Cerebellar cortex (tissue), 1 donor: ENCODE results near the gene LZTS3.
"Not testable (repeated sequence)": the region's sequence is repeated elsewhere in the genome, so short reads cannot be mapped to it uniquely, and the experiment has no call there.

Experiments used
- DNase-seq: peaks from one replicate; pipeline ENCODE4 v3.0.0-alpha.2; 2015; ENCODE audit warnings: low spot score

LZTS3 gene

GRCh38 chr20:3172933-3173609 is at the start of gene LZTS3:
TSS of gene LZTS3 (minus strand) at chr20:3173549. CDS start at chr20:3167163, 6,386 bp downstream.
- peak; percentile 69 for DNase-seq

- DNase-seq, result no peak
Measured at GRCh38 chr20:3221398-3222226, 48.3 kb upstream of the LZTS3 start.

GRCh38 chr20:3218307-3218988 is 45.1 kb upstream of the LZTS3 start:
- DNase-seq, result peak; percentile 47

GRCh38 chr20:3215359-3215917 is 42.1 kb upstream of the LZTS3 start:
- not testable (repeated sequence) for DNase-seq

- no peak for DNase-seq
Measured at GRCh38 chr20:3213226-3213625, 39.9 kb upstream of the LZTS3 start.

GRCh38 chr20:3210346-3210745 is 37.0 kb upstream of the LZTS3 start:
- no peak for DNase-seq

- DNase-seq, result no peak
Measured at GRCh38 chr20:3209946-3210317, 36.6 kb upstream of the LZTS3 start.

GRCh38 chr20:3209257-3209945 is 36.1 kb upstream of the LZTS3 start, which contains the start of gene ITPA:
TSS of gene ITPA (plus strand) at chr20:3209498. CDS start at chr20:3209552, 54 bp downstream.
- DNase-seq, result peak; percentile 66

- DNase-seq, result peak; percentile 28
Measured at GRCh38 chr20:3208786-3209256, 35.5 kb upstream of the LZTS3 start.

GRCh38 chr20:3204124-3204794 is 30.9 kb upstream of the LZTS3 start, which contains the start of gene DDRGK1:
TSS of gene DDRGK1 (minus strand) at chr20:3204682. CDS start at chr20:3204627, 55 bp downstream.
- DNase-seq, result peak; percentile 89

- DNase-seq, result peak; percentile 51
Measured at GRCh38 chr20:3203315-3204123, 30.2 kb upstream of the LZTS3 start.

GRCh38 chr20:3202965-3203314 is 29.6 kb upstream of the LZTS3 start:
- no peak for DNase-seq

- no peak for DNase-seq
Measured at GRCh38 chr20:3199976-3200755, 26.8 kb upstream of the LZTS3 start.

GRCh38 chr20:3199206-3199605 is 25.9 kb upstream of the LZTS3 start:
- DNase-seq, result no peak

GRCh38 chr20:3195590-3196237 is 22.4 kb upstream of the LZTS3 start:
- no peak for DNase-seq

- DNase-seq, result no peak
Measured at GRCh38 chr20:3194617-3195280, 21.4 kb upstream of the LZTS3 start.

- DNase-seq, result no peak
Measured at GRCh38 chr20:3193806-3194616, 20.7 kb upstream of the LZTS3 start.
